ENCODE measurements around the gene ELAVL1.

GRCh38 chr19:7911508-7912143 lies 93.8 kb downstream of the ELAVL1 start:
- TF ChIP-seq, protein P1, sequence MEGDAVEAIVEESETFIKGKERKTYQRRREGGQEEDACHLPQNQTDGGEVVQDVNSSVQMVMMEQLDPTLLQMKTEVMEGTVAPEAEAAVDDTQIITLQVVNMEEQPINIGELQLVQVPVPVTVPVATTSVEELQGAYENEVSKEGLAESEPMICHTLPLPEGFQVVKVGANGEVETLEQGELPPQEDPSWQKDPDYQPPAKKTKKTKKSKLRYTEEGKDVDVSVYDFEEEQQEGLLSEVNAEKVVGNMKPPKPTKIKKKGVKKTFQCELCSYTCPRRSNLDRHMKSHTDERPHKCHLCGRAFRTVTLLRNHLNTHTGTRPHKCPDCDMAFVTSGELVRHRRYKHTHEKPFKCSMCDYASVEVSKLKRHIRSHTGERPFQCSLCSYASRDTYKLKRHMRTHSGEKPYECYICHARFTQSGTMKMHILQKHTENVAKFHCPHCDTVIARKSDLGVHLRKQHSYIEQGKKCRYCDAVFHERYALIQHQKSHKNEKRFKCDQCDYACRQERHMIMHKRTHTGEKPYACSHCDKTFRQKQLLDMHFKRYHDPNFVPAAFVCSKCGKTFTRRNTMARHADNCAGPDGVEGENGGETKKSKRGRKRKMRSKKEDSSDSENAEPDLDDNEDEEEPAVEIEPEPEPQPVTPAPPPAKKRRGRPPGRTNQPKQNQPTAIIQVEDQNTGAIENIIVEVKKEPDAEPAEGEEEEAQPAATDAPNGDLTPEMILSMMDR (conservative IDR thresholded peaks at IDR 0.05; ENCODE audit: low read depth, low read length): no peak
- TF ChIP-seq EZH2 (IDR thresholded peaks at IDR 0.05; ENCODE audit: low read length, unreplicated experiment) (no peak), EZH2phosphoT487 (IDR thresholded peaks at IDR 0.05; ENCODE audit: borderline replicate concordance, low read length) (no peak)
